SK-N-MC (cell line): ENCODE results near the gene MTMR10.

Experiments
- EZH2 ChIP-seq: fragments of 200-600 bp; sonication (generic); IDR thresholded peaks from one replicate; pipeline ENCODE4 v1.6.1; 2017; ENCODE audit warnings: antibody characterized with exemption
- POLR2AphosphoS5 ChIP-seq: IDR thresholded peaks from 2 replicates; pipeline ENCODE4 v1.6.1; 2012; ENCODE audit warnings: mild to moderate bottlenecking, low read depth, low read length, borderline replicate concordance

DNA sequence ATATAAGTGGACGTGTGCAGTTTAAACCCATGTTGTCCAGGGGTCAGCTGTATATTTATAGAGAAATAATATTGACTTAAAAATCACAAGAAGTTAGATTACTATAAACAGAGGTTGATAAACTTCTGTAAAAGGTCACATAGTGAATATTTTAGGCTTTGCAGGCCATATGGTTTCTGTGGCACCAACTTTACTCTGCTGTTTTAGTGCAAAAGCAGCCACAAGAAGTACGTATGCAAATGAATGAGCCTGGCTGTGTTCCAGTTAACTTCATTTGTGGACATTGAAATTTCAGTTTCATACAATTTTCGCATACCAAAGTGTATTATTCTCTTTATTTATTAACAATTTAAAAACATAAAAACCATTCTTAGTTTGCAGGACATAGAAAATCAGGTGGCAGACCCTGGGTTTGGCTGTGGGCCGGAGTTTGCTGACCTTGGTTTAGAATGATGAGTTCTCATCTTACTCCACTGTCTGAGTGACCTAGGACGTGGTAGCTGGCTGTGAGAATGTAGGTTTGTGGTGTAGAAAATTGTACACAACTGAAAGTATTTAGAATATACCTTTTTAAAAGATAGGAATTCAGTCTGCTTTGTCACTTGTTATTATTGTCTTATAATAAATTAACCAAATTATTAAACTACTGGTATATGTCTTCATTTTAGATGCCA, 71.4 kb downstream of the MTMR10 start:
- TF ChIP-seq POLR2AphosphoS5 = no peak
- no peak for TF ChIP-seq EZH2
